Measurements from ENCODE around the gene SPINK6.

The SPINK6 gene

GRCh38 chr5:148202531-148203203 is at the start of gene SPINK6:
TSS of gene SPINK6 (plus strand) at chr5:148203042. CDS start at chr5:148203097, 55 bp downstream.
- no peak for DNase-seq (ENCODE audit: low read depth)
- no peak within 1 kb of the TSS for H3K4me3 ChIP-seq (ENCODE audit: low read depth, low read length)
- TF ChIP-seq CTCF (conservative IDR thresholded peaks at IDR 0.05; ENCODE audit: low read depth, low read length): no peak

GRCh38 chr5:148156609-148157008 is 46.2 kb upstream of the SPINK6 start:
- no peak for TF ChIP-seq CTCF (conservative IDR thresholded peaks at IDR 0.05; ENCODE audit: low read depth, low read length)
- no peak overlapping the region for H3K4me3 ChIP-seq (ENCODE audit: low read depth, low read length)
- DNase-seq (ENCODE audit: low read depth): no peak

GRCh38 chr5:148162038-148162437 is 40.8 kb upstream of the SPINK6 start:
- DNase-seq (ENCODE audit: low read depth): no peak
- H3K4me3 ChIP-seq (ENCODE audit: low read depth, low read length): no peak overlapping the region
- TF ChIP-seq CTCF (conservative IDR thresholded peaks at IDR 0.05; ENCODE audit: low read depth, low read length): no peak

- no peak for TF ChIP-seq CTCF (conservative IDR thresholded peaks at IDR 0.05; ENCODE audit: low read depth, low read length)
Measured at GRCh38 chr5:148163345-148163744, 39.5 kb upstream of the SPINK6 start.

GRCh38 chr5:148166550-148167283 is 36.1 kb upstream of the SPINK6 start:
- no peak overlapping the region for H3K4me3 ChIP-seq (ENCODE audit: low read depth, low read length)
- no peak for TF ChIP-seq CTCF (conservative IDR thresholded peaks at IDR 0.05; ENCODE audit: low read depth, low read length)
- no peak for DNase-seq (ENCODE audit: low read depth)

More at GRCh38 chr5:148163345-148163744, 39.5 kb upstream of the SPINK6 start:
- DNase-seq (ENCODE audit: low read depth): no peak
- no peak overlapping the region for H3K4me3 ChIP-seq (ENCODE audit: low read depth, low read length)

- TF ChIP-seq CTCF (conservative IDR thresholded peaks at IDR 0.05; ENCODE audit: low read depth, low read length): no peak
- no peak within 1 kb of the TSS for H3K4me3 ChIP-seq (ENCODE audit: low read depth, low read length)
- no peak for DNase-seq (ENCODE audit: low read depth)
Measured at GRCh38 chr5:148168246-148168645, 34.6 kb upstream of the SPINK6 start, which contains the start of gene SPINK14. TSS of gene SPINK14 (plus strand) at chr5:148168546. CDS start at chr5:148169733, 1,187 bp downstream.

Data from choroid plexus epithelial cell (primary cell).